ENCODE data around the gene RNF114.
"Not testable (repeated sequence)": the region's sequence is repeated elsewhere in the genome, so short reads cannot be mapped to it uniquely, and the experiment has no call there.

RNF114 gene

GRCh38 chr20:49928411-49929141, 7.6 kb upstream of the RNF114 start:
- DNase-seq (ENCODE audit: low read depth), result peak; percentile 29

DNA sequence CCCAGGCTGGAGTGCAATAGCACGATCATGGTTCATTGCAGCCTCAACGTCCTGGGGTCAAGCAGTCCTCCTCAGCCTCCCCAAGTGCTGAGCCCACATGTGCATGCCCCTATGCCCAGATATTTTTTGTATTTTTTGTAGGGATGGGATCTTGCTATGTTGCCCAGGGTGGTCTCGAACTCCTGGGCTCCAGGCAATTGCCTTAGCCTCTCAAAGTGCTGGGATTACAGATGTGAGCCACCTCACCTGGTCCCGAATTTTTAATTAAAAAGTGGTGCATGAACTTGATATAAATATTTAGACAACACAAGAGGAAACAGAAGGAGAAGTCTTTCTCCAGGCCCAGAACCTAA, 7.1 kb upstream of the RNF114 start:
- DNase-seq (ENCODE audit: low read depth), result no peak

- no peak for DNase-seq (ENCODE audit: low read depth)
Observed at GRCh38 chr20:49935746-49936152, 448 bp upstream of the RNF114 start.

- no peak for DNase-seq (ENCODE audit: low read depth)
Observed at GRCh38 chr20:49937027-49937929, 1.1 kb downstream of the RNF114 start.

GRCh38 chr20:49938173-49939163, 2.3 kb downstream of the RNF114 start:
- no peak for DNase-seq (ENCODE audit: low read depth)

GRCh38 chr20:49941456-49941855, 5.3 kb downstream of the RNF114 start:
- DNase-seq (ENCODE audit: low read depth), result no peak

GRCh38 chr20:49942303-49942702, 6.1 kb downstream of the RNF114 start:
- no peak for DNase-seq (ENCODE audit: low read depth)

- no peak for DNase-seq (ENCODE audit: low read depth)
Observed at GRCh38 chr20:49942942-49943341, 6.7 kb downstream of the RNF114 start.

DNA sequence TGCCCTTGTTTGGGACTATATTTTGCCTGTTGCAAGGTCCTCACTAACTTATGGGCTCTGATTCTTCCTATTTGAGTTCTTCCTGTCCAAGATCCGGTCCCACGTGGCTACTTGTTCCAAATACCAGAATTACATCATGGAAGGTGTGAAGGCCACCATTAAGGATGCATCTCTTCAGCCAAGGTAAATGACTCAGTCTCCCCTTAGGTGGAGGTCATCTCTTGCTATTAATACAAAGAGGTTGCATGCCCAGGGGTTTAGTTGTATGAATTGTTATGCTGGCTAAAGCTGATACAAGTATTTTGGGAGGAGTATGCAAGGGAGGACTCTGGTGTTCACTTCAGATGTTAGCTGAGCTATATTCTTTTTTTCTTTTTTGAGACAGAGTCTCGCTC, 9.1 kb downstream of the RNF114 start:
- no peak for DNase-seq (ENCODE audit: low read depth)

GRCh38 chr20:49945701-49946477, 9.7 kb downstream of the RNF114 start:
- DNase-seq (ENCODE audit: low read depth), result no peak

- DNase-seq (ENCODE audit: low read depth), result no peak
Observed at GRCh38 chr20:49948178-49948577, 12.0 kb downstream of the RNF114 start.

GRCh38 chr20:49948809-49949507, 12.8 kb downstream of the RNF114 start:
- peak; percentile 65 for DNase-seq (ENCODE audit: low read depth)

- DNase-seq (ENCODE audit: low read depth), result peak; percentile 32
Observed at GRCh38 chr20:49951151-49951550, 15.0 kb downstream of the RNF114 start.

DNA sequence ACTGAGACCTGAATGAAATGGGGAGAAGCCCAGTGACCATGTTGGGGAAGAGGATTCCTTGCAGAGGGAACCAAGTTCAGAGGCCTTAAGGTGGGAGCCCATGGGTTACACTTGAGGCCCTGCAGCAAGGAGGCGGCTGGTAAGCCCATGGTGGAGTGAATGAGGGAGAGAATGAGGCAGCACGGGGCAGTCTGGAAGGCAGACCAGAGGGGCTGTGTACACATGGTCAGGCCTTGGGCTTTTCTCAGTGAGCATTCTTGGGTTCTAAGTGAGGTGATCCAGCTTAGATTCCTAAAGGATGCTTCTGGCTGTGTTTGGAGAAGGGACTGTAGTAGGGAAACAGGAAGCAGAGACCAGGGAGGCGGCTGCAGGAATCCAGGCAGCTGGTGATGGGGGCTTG, 19.0 kb downstream of the RNF114 start:
- no peak for DNase-seq (ENCODE audit: low read depth)

- DNase-seq (ENCODE audit: low read depth), result not testable (repeated sequence)
Observed at GRCh38 chr20:49955830-49956396, 19.7 kb downstream of the RNF114 start.

- DNase-seq (ENCODE audit: low read depth), result no peak
Observed at GRCh38 chr20:49956689-49957088, 20.5 kb downstream of the RNF114 start.

GRCh38 chr20:49957089-49957938, 21.1 kb downstream of the RNF114 start:
- DNase-seq (ENCODE audit: low read depth), result not testable (repeated sequence)

GRCh38 chr20:49961413-49961812, 25.2 kb downstream of the RNF114 start:
- DNase-seq (ENCODE audit: low read depth), result no peak
